Neuronal stem cell (in vitro differentiated cells): ENCODE data around the gene STN1.
A peak's percentile ranks its signal among the peaks of the same experiment; 100 is the strongest.

ENCODE experiments used
- DNase-seq: peaks from one replicate; pipeline ENCODE4 v3.0.0-alpha.2; 2013; ENCODE audit warnings: low spot score
- H2AFZ ChIP-seq: one replicate; pipeline ENCODE4 v1.6.1; 2013; ENCODE audit warnings: mild to moderate bottlenecking, low read length, inconsistent platforms
- H2AK5ac ChIP-seq: 2 replicates; pipeline ENCODE4 v1.6.1; 2013; ENCODE audit warnings: low read depth, mild to moderate bottlenecking, inconsistent platforms, low read length, moderate library complexity, mixed read lengths
- H2BK120ac ChIP-seq: 2 replicates; pipeline ENCODE4 v1.6.1; 2013; ENCODE audit warnings: low read depth, mild to moderate bottlenecking, inconsistent platforms, low read length, moderate library complexity, mixed read lengths
- H2BK12ac ChIP-seq: one replicate; pipeline ENCODE4 v1.6.1; 2013; ENCODE audit warnings: low read length, inconsistent platforms
- H2BK15ac ChIP-seq: 2 replicates; pipeline ENCODE4 v1.6.1; 2013; ENCODE audit warnings: mild to moderate bottlenecking, low read length, inconsistent platforms, mixed read lengths
- H2BK5ac ChIP-seq: one replicate; pipeline ENCODE4 v1.6.1; 2013; ENCODE audit warnings: inconsistent platforms, mild to moderate bottlenecking, low read length, moderate library complexity
- H3K14ac ChIP-seq: one replicate; pipeline ENCODE4 v1.6.1; 2013; ENCODE audit warnings: low read length, inconsistent platforms
- H3K18ac ChIP-seq: 2 replicates; pipeline ENCODE4 v1.6.1; 2013; ENCODE audit warnings: low read length, inconsistent platforms
- H3K23ac ChIP-seq: 2 replicates; pipeline ENCODE4 v1.6.1; 2013; ENCODE audit warnings: low read depth, mild to moderate bottlenecking, mixed read lengths, low read length, inconsistent platforms; ENCODE audit not compliant: poor library complexity
- H3K27ac ChIP-seq: replicated peaks from 3 replicates; pipeline ENCODE4 v1.5.1; 2013; ENCODE audit warnings: low read length, inconsistent platforms
- H3K27me3 ChIP-seq, 3 experiments: 2 replicates each; pipeline ENCODE4 v1.6.1; 2013; ENCODE audit warnings: low read length in 3 of 3, mild to moderate bottlenecking in 2 of 3, inconsistent platforms in 1 of 3, low read depth in 1 of 3, mixed read lengths in 1 of 3, moderate library complexity in 1 of 3; ENCODE audit not compliant: control insufficient read depth in 3 of 3, insufficient read depth in 3 of 3
- H3K36me3 ChIP-seq, 2 donors: replicated peaks in 1 of 2; 2 replicates each; pipeline ENCODE4 v1.6.1; 2013; ENCODE audit warnings: low read length in 2 of 2; ENCODE audit not compliant: control insufficient read depth in 2 of 2, insufficient read depth in 2 of 2
- H3K4ac ChIP-seq: 2 replicates; pipeline ENCODE4 v1.6.1; 2013; ENCODE audit warnings: inconsistent platforms, mild to moderate bottlenecking, low read length, moderate library complexity
- H3K4me1 ChIP-seq, 2 donors: 1 replicate in 1 of 2; 2 replicates in 1 of 2; pipeline ENCODE4 v1.6.1; 2013; ENCODE audit warnings: low read length in 2 of 2, low read depth in 1 of 2; ENCODE audit not compliant: control insufficient read depth in 2 of 2, insufficient read depth in 1 of 2
- H3K4me2 ChIP-seq: one replicate; pipeline ENCODE4 v1.6.1; 2013; ENCODE audit warnings: mild to moderate bottlenecking, low read length, inconsistent platforms; ENCODE audit not compliant: insufficient read depth, poor library complexity, severe bottlenecking
- H3K4me3 ChIP-seq, 2 donors: 2 replicates each; pipeline ENCODE4 v1.5.1; 2013; ENCODE audit warnings: low read length in 2 of 2, mild to moderate bottlenecking in 2 of 2, inconsistent platforms in 1 of 2, moderate library complexity in 1 of 2
- H3K79me1 ChIP-seq: one replicate; pipeline ENCODE4 v1.6.1; 2013; ENCODE audit warnings: low read depth, mild to moderate bottlenecking, inconsistent platforms, low read length, moderate library complexity
- H3K9ac ChIP-seq: one replicate; pipeline ENCODE4 v1.6.1; 2013; ENCODE audit warnings: mild to moderate bottlenecking, low read depth, low read length, inconsistent platforms; ENCODE audit not compliant: poor library complexity
- H3K9me3 ChIP-seq, 2 donors: replicated peaks in 1 of 2; 2 replicates each; pipeline versions ENCODE3 to v1.6.1; 2013; ENCODE audit warnings: low read length in 2 of 2, mild to moderate bottlenecking in 2 of 2, inconsistent platforms in 1 of 2, low read depth in 1 of 2, mixed read lengths in 1 of 2, moderate library complexity in 1 of 2; ENCODE audit not compliant: control insufficient read depth in 2 of 2, insufficient read depth in 1 of 2
- H4K8ac ChIP-seq: one replicate; pipeline ENCODE4 v1.6.1; 2013; ENCODE audit warnings: low read depth, mild to moderate bottlenecking, inconsistent platforms, low read length, moderate library complexity
- H4K91ac ChIP-seq: one replicate; pipeline ENCODE4 v1.6.1; 2013; ENCODE audit warnings: low read length, low read depth, mild to moderate bottlenecking, inconsistent platforms; ENCODE audit not compliant: poor library complexity
- WGBS, 2 donors: extraction: QIAGEN DNeasy Blood & Tissue Kit; methylation state at CpG; one replicate each; pipeline ENCODE4 v1.1.7; 2013; ENCODE audit warnings: missing lambda C conversion rate in 2 of 2, mixed read lengths in 1 of 2; ENCODE audit not compliant: insufficient read length in 2 of 2, insufficient replicate concordance in 1 of 2; ENCODE audit errors: extremely low coverage in 2 of 2; 5-methylcytosine and 5-hydroxymethylcytosine counted together

The STN1 gene

GRCh38 chr10:103921750-103922195 is 3.8 kb upstream of the STN1 start:
- Histone ChIP-seq H3K36me3 (no peaks in the 10 kb centered on the region), H3K23ac (no peak overlapping the region), H4K8ac (no peak overlapping the region), H4K91ac (no peak overlapping the region), H3K9me3 (no peaks in the 10 kb centered on the region), H3K4me3 (no peak overlapping the region), H2BK5ac (no peak overlapping the region), H3K4me1 (peaks cover 5 to 8% of the 10 kb centered on the region in 2 donors), H2AFZ (peak overlapping the region; percentile 89), H2BK120ac (no peak overlapping the region), H3K4me2 (no peak overlapping the region), H3K14ac (no peak overlapping the region), H3K27ac (no peak overlapping the region), H3K4ac (no peak overlapping the region), H2BK15ac (no peak overlapping the region), H3K27me3 (no peaks in the 10 kb centered on the region), H2AK5ac (no peak overlapping the region), H3K79me1 (peaks cover 3% of the 10 kb centered on the region), H2BK12ac (no peak overlapping the region), H3K9ac (no peak overlapping the region), H3K18ac (peak overlapping the region; percentile 44)
- no peak for DNase-seq
- no CpG with 5 or more reads among the region's 7 CpGs for WGBS, 2 donors

- Histone ChIP-seq H2BK120ac (no peak overlapping the region), H3K36me3 (no peaks in the 10 kb centered on the region), H4K8ac (no peak overlapping the region), H3K18ac (no peak overlapping the region), H2BK12ac (no peak overlapping the region), H2BK15ac (no peak overlapping the region), H3K9me3 (no peaks in the 10 kb centered on the region), H3K14ac (no peak overlapping the region), H3K4me2 (no peak overlapping the region), H2BK5ac (no peak overlapping the region), H3K9ac (no peak overlapping the region), H3K79me1 (peaks cover 3% of the 10 kb centered on the region), H3K4me1 (peaks cover 5 to 9% of the 10 kb centered on the region in 2 donors), H3K4me3 (no peak overlapping the region), H3K4ac (no peak overlapping the region), H3K23ac (no peak overlapping the region), H2AK5ac (no peak overlapping the region), H3K27ac (no peak overlapping the region), H3K27me3 (no peaks in the 10 kb centered on the region), H2AFZ (peak overlapping the region; percentile 89), H4K91ac (no peak overlapping the region)
- DNase-seq, result no peak
- WGBS, 2 donors, result no CpG with 5 or more reads among the region's 1 CpG
Measured at GRCh38 chr10:103921248-103921647, 3.3 kb upstream of the STN1 start.

- Histone ChIP-seq H2BK120ac (no peak overlapping the region), H3K27ac (no peak overlapping the region), H3K36me3 (peaks cover 0 to 1% of the 10 kb centered on the region in 2 donors), H2BK5ac (no peak overlapping the region), H4K91ac (no peak overlapping the region), H3K4me2 (no peak overlapping the region), H3K27me3 (no peaks in the 10 kb centered on the region), H3K9ac (no peak overlapping the region), H2BK12ac (no peak overlapping the region), H3K4me1 (peaks cover 5 to 9% of the 10 kb centered on the region in 2 donors), H4K8ac (no peak overlapping the region), H3K23ac (no peak overlapping the region), H2AK5ac (no peak overlapping the region), H3K14ac (no peak overlapping the region), H2BK15ac (no peak overlapping the region), H3K79me1 (peaks cover 3% of the 10 kb centered on the region), H3K4ac (no peak overlapping the region), H2AFZ (peak overlapping the region; percentile 16), H3K4me3 (no peak overlapping the region), H3K9me3 (peaks cover 4 to 8% of the 10 kb centered on the region in 2 donors), H3K18ac (no peak overlapping the region)
- no peak for DNase-seq
- WGBS, 2 donors, result no CpG with 5 or more reads among the region's 1 CpG
Measured at GRCh38 chr10:103919648-103920025, 1.7 kb upstream of the STN1 start.

- Histone ChIP-seq H3K14ac (peak overlapping the region; percentile 86), H4K8ac (no peak overlapping the region), H3K27me3 (no peaks in the 10 kb centered on the region), H2BK12ac (no peak overlapping the region), H2BK120ac (no peak overlapping the region), H3K18ac (peak overlapping the region; percentile 96), H3K9me3 (peaks cover 4 to 8% of the 10 kb centered on the region in 2 donors), H3K79me1 (peaks cover 3% of the 10 kb centered on the region), H3K4me2 (peak overlapping the region; percentile 85), H3K4me1 (peaks cover 5 to 13% of the 10 kb centered on the region in 2 donors), H4K91ac (peak overlapping the region; percentile 92), H3K9ac (peak overlapping the region; percentile 93), H2AK5ac (peak overlapping the region; percentile 8), H3K27ac (peak overlapping the region; percentile 77), H3K4me3 (peak overlapping the region; percentile 62 to 82), H2BK15ac (no peak overlapping the region), H3K23ac (peak overlapping the region; percentile 68), H3K36me3 (peaks cover 0 to 1% of the 10 kb centered on the region in 2 donors), H3K4ac (no peak overlapping the region), H2AFZ (peak overlapping the region; percentile 90), H2BK5ac (no peak overlapping the region)
- peak; percentile 8 for DNase-seq
- WGBS, 2 donors, result no CpG with 5 or more reads among the region's 29 CpGs
Measured at GRCh38 chr10:103917302-103918052, 507 bp downstream of the STN1 start.
